Ovary (tissue), 3 donors: ENCODE data around the gene SLC22A23.

Experiments
- POLR2A ChIP-seq: fragments of 450-650 bp; IDR thresholded peaks from one replicate; pipeline ENCODE4 v1.6.1; 2017; ENCODE audit warnings: antibody characterized with exemption, mild to moderate bottlenecking, moderate library complexity
- TF ChIP-seq, protein P1 (sequence below), 3 donors: fragments of 450-650 bp in 2 of 3; fragments of 200-600 bp in 1 of 3; IDR thresholded peaks; one replicate each; pipeline versions ENCODE4 v1.5.1 to v1.8.0; 2016 to 2022; ENCODE audit warnings: antibody characterized with exemption in 3 of 3, mild to moderate bottlenecking in 1 of 3
- donor health status: DM: no; HTN: no; CAD: no.

DNA sequence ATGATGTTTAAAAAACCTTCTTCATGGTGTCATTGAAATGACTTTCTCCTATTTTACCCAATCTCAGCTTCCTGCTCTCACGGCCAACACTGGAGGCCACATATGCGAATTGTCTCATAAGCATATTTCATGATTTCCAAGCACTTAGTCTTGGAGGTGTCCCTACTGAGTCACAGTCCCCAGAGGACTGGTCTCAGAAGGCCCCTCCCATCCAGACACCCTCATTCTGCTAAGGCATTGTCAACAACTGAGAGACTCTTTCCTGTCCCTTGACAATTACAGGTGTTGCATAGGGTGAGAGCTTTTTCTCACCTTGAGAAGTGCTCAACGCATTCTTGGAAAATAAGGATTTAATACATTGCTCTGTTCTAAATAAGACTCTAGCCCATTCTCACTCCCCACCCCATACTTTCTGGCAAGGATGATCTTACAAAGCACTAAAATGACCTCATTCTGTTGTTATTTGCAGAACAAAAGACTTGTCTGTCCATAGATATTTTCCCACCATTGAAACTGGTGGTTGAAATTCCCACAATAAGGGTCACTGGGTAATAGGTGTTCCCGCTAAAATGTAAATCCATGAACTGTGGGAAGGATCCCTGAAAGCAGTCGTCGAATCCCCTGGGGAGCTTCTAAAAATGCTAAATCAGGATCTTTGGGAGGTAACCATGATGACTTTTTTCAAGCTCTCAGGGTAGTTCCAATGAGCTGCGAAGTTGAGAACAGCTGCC is 32.3 kb upstream of the SLC22A23 start:
- TF ChIP-seq, protein P1, sequence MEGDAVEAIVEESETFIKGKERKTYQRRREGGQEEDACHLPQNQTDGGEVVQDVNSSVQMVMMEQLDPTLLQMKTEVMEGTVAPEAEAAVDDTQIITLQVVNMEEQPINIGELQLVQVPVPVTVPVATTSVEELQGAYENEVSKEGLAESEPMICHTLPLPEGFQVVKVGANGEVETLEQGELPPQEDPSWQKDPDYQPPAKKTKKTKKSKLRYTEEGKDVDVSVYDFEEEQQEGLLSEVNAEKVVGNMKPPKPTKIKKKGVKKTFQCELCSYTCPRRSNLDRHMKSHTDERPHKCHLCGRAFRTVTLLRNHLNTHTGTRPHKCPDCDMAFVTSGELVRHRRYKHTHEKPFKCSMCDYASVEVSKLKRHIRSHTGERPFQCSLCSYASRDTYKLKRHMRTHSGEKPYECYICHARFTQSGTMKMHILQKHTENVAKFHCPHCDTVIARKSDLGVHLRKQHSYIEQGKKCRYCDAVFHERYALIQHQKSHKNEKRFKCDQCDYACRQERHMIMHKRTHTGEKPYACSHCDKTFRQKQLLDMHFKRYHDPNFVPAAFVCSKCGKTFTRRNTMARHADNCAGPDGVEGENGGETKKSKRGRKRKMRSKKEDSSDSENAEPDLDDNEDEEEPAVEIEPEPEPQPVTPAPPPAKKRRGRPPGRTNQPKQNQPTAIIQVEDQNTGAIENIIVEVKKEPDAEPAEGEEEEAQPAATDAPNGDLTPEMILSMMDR (IDR thresholded peaks at IDR 0.05): no peak
- no peak for TF ChIP-seq POLR2A
